ELR (cell line): Measurements from ENCODE around the gene LEPR.
"Not testable (repeated sequence)": the region's sequence is repeated elsewhere in the genome, so short reads cannot be mapped to it uniquely, and the experiment has no call there.

Experiments used
- DNase-seq: peaks from one replicate; pipeline ENCODE4 v3.0.0-alpha.2; 2015; ENCODE audit warnings: low read depth

LEPR gene, protein sequence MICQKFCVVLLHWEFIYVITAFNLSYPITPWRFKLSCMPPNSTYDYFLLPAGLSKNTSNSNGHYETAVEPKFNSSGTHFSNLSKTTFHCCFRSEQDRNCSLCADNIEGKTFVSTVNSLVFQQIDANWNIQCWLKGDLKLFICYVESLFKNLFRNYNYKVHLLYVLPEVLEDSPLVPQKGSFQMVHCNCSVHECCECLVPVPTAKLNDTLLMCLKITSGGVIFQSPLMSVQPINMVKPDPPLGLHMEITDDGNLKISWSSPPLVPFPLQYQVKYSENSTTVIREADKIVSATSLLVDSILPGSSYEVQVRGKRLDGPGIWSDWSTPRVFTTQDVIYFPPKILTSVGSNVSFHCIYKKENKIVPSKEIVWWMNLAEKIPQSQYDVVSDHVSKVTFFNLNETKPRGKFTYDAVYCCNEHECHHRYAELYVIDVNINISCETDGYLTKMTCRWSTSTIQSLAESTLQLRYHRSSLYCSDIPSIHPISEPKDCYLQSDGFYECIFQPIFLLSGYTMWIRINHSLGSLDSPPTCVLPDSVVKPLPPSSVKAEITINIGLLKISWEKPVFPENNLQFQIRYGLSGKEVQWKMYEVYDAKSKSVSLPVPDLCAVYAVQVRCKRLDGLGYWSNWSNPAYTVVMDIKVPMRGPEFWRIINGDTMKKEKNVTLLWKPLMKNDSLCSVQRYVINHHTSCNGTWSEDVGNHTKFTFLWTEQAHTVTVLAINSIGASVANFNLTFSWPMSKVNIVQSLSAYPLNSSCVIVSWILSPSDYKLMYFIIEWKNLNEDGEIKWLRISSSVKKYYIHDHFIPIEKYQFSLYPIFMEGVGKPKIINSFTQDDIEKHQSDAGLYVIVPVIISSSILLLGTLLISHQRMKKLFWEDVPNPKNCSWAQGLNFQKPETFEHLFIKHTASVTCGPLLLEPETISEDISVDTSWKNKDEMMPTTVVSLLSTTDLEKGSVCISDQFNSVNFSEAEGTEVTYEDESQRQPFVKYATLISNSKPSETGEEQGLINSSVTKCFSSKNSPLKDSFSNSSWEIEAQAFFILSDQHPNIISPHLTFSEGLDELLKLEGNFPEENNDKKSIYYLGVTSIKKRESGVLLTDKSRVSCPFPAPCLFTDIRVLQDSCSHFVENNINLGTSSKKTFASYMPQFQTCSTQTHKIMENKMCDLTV

DNA sequence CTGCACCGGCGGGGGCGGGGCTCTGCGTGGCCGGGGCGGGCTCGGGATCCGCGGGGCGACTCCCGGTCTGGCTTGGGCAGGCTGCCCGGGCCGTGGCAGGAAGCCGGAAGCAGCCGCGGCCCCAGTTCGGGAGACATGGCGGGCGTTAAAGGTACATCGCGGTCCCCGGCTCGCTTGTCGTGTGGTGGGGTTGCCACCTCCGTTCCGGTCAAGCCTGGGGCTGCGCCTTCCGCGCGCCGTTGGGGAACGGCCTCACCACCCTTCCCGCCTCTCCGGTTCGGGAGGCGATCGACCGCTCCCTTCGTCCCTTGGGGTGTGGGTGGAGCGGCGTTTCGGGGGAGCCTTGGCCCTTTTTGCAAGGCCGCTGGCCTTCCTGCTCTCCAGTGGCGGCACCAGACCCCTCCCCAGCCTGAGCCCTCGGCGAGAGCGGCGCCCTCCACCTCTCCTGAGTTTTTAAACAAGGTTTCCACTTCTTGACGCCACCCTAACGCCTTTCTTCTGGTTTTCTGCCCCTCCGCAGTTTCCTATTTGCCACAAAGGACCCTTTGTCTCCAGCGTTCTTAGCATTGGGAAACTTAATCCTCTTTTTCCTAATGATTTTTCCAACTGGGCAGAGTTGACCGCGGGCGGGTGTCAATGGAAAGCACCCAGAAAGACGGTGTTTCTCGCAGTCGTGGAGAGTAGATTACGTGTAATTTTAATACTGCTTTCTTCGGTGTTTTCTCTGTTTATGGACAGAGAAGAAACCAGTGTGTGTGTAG, at the start of gene LEPR, which contains the start of gene LEPROT:
LEPR (plus strand) TSS at position 79 of the 761 bp plus-strand sequence. CDS start 144,898 bp downstream, outside the sequence.
LEPROT (plus strand) TSS at position 79 of the 761 bp plus-strand sequence; CDS start at position 136, 57 bp downstream.
- no peak for DNase-seq

DNA sequence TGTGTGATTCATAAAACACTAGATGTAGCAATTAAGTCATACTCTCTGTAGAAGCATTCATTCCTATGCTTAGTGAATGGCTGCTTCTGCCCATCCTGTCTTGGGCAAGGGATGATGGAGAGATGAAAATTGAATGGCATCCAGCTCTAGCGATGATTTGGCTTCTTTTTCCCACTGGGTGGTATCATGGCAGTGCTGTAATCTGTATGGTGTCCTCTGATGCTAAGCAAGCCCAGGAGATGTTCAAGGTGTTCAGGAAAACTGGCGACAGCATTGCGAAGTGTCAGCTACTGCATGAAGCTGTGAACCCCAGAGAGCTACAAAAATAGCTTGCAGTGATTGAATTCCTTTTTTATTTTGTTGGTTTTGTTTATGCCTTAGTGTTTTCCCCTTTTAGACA, 48.9 kb upstream of the LEPR start:
- DNase-seq = no peak

DNA sequence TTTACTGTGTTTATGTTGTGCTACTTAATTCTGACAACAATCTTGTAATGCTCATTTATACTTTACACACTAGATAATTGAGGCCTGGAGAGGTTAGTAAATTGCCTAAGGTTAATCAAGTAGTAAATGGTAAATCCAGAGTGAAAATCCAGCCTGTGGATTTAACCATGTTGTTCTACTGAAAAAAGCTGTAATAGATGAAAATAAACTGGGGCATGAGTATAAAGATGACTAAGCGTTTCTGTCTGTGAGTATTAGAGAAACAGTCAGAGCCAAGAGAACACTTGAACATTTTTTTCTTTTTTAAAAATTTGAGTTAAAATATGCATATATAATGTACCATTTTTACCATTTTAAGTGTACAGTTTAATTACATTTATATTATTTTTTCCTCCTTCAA, 47.9 kb upstream of the LEPR start:
- peak; percentile 38 for DNase-seq

DNA sequence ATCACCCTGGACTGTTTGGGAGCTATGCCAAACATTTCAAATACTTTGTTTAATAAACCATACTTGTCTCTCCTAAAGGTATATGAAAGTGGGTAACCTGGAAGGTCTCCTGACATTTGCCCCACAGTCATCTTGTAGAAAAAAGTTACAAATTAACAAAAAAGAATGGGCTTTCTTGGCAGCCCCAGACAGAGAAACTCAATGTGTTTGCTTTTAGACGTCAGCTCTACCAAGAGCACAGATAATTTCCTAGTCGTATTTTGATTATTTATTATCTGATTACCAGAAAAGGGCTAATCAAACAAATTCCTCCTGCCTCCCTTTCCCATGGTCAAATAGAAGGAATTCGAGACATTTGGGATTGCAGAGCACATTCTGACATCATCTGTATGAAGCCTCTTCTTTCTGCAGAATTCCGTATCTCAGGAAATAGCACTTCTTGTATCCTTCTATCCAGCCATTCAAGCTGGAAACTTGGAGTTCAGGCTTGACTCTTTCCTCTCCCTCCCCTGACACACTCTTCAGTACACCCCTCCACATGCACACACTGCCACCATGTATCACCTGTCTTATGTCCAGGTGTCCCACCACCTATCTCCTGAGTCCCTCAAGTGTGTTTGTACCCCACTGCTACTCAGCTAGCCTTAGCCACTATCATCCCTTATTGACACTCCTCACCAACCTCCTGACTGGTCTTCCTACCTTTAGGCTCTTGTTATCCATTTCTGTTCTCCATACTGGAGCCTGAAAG, 42.8 kb upstream of the LEPR start:
- DNase-seq = no peak

DNA sequence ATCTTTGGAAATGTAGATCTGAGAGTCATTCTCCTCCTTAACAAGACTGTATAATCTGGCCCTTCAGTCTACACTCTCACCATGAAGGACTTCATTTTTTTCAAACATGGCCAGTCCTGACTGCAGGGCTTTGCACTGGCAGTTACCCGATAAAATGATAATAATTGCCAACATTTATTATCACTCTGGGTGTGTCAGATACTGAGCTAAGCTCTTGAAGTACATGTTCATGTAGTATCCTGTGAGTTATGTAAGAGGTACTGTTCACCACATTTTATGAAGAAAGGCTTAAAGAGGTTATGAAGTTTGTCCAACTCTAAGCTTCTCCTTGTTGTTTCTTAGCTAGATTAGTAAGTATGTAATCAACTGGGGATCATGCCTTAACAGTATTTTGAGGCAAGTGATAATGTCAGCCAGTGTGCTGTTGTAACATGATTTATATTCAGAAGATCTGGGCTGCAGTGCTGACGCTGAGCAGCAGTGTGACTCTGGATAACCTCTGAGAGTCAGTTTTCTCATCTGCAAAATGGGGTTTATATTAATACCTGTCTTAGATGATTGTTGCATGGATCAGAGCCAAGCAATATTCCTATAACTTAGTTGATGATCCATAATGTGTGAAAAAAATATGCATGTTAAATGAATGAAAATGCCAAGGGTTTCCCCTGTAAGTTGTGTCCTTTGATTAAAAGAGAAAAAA, 42.1 kb upstream of the LEPR start:
- no peak for DNase-seq

DNA sequence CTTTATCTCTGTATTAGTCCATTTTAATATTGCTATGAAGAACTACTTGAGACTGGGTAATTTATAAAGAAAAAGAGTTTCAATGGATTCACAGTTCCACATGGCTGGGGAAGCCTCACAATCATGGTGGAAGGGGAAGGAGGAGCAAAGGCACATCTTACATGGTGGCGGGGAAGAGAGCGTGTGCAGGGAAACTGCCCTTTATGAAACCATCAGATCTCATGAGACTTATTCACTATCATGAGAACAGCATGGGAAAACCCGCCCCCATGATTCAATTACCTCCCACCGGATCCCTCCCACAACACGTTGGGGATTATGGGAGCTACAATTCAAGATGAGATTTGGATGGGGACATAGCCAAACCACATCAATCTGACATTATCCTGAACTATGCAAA, 36.0 kb upstream of the LEPR start:
- not testable (repeated sequence) for DNase-seq

DNA sequence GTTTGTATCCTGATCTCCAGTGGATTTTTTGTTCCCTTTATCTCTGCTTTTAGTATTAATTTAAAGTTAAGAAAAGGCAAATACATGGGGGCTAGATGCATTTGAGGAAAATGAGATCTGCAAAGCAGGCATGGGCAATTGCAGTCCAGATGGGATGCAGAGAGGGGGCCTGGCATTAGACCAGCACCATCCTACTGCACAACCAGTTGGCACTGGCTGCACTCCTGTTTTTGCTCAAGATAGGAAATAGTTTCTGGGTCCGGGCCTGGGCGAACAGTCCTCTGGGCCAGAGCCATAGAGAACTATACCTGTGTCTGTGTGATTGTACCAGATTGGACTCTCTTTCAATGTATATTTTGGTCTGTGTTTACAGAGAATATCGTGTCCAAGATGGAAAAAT, 34.0 kb upstream of the LEPR start:
- no peak for DNase-seq

DNA sequence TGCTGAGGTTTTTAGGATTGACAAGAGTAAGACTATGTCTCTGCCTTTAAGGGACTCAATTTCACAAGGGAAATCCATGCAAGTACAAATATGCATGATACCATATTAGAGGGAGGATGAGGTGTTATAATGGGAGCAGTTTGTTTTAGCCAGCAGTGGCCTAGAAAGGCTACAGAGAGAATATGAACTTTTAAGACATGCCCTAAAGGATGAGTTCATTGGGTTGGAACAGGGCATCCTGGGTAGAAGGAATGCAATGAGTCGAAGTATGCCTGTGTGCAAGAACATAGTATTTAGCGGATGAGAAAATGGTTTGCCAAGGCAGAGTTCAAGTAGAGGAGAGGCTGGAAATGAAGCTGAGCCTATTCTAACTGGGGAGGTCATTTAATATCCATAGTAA, 32.6 kb upstream of the LEPR start:
- DNase-seq = no peak

DNA sequence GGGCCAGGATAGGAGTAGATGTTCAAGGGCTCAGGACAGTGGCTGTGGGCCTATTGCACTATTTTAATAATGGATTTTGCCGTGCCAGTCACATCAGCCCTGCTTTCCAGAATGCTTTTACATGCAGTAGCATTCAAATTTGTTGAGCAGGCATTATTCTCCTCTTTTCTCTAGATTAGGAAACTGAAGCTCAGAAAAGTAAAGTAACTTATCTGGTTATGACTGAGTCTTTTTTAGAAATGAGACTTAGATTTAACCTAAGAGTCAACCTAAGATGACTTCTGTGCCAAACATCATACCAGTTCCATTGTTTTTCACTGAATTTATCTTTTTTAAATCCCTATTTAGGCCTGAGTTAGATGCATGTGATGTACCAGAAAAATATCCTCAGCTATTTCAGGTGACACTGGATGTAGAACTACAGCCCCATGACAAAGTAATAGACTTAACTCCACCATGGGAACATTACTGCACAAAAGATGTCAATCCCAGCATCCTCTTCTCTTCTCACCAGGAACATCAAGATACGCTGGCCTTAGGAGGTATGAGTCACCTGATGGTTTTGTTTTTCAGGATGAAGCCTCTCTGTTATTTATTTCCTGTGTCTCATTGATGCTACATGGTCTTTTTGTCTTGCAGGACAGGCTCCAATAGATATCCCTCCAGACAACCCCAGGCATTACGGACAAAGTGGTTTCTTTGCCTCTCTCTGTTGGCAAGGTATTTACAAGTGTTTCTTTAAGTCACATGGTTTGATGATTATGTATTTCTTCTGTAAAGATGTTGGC, 31.4 kb upstream of the LEPR start:
- DNase-seq = peak; percentile 73

DNA sequence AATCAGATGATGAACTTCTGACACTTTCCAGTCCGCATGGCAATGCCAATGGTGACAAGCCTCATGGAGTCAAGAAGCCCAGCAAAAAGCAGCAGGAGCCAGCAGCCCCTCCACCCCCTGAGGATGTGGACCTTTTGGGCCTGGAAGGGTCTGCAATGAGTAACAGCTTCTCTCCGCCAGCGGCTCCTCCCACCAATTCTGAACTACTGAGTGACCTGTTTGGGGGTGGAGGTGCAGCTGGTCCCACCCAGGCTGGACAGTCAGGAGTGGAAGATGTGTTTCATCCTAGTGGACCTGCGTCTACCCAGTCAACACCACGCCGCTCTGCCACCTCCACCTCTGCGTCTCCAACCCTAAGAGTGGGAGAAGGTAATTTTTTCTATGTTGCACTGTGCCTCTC, 28.0 kb upstream of the LEPR start:
- no peak for DNase-seq

DNA sequence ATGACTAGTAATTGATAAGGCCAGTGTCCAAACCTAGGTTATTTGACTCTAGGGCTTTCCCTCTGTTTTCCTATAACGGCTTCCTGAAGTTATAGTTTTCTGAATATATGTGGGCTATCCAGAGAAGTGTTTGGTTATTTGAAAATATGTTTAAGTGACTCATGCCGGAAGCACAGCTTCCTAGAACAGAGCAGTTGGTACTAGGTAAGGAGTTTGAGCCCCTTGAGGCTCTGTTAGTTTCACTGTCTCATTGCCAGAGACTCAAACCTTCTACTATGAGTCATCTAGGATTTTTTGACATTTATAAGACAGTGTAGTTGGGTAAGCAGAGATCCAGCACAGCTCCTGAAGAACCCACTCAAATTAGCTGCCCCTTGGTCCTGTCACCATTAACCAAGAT, 27.1 kb upstream of the LEPR start:
- DNase-seq = peak; percentile 90

DNA sequence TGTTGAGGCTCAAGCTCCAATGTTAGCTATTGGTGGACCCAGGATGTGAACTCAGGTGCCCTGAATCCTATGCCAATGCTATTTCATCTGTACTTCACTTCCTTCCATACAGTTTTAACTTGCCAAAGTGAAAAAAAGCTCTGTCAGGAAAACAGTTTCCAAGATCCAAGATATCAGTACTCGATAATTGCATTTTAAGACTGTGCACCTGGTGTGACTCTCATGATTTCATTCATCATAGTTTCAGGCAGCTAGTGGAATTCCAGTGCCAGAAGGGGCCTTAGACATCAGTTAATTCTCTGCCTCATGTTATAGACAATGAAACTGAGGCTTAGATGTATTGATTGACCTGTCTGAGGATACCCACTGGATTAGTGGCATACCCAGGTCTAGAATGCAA, 26.5 kb upstream of the LEPR start:
- no peak for DNase-seq

DNA sequence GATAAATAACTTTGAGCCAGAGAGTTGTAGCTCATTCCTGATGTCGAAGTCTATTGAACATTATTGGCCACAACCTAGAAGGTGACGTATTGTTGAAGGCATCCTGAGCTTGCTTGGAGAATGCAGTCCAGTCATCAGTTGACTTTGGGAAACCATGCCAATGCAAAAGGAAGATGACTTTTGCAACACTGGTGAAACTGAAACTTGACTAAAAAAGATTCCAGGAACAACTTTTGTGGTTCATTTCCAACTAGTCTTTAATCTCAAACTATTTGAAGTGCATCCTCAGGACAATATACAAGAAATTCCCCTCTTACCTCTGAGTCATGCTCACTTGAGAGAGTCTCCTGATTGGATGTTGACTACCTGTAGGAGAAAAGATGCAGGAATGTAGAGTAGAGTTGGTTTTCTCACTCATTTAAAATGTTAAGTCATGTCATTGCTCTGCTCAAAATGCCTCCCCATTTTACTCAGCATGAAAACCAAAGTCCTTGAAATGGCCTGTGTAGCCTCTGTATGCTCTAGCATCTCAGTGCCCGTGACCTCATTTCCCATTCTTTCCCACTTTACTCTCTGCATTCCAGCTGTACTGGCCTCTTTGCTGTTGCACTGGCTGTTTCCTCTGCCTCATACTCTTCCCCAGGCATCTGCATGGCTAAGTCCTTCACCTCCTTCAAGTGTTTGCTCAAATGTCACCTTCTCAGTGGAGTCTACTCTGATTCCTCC, 24.4 kb upstream of the LEPR start:
- DNase-seq = peak; percentile 90

DNA sequence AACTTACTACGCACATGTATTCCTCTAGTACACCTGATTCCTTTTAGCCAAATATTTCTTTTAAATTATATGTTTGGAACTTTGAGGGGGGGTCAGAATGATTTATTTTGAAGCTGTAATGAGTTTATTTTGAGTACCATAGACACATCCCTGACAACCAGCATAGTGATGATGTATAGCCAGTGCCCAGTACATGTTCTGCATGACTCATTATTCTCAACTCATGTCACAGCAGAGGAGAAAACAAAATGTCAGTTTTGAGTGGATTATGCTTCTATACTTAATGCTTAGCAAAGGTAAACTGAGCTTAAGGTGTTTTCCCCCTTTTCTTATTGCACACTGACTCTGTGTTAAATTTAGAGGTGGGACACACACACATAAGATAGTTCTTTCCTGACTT, 22.4 kb upstream of the LEPR start:
- DNase-seq = peak; percentile 40

DNA sequence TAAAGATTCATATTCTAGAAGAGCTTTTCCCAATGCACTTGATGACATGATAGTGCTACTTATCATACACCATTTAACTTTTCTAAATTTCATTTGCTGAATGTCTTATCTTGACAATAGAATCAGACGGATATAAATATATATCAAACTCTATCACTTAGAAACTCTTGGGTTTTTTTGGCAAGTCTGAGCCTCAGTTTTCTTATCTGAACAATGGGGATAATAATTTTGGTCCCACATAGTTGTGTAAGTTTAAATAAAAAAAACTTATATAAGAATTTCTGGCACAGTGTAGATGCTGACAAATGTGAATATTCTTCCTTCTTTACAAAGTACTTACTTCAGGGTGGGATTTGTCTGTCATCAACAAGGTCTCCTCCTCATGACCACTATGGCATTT, 21.5 kb upstream of the LEPR start:
- DNase-seq = no peak

DNA sequence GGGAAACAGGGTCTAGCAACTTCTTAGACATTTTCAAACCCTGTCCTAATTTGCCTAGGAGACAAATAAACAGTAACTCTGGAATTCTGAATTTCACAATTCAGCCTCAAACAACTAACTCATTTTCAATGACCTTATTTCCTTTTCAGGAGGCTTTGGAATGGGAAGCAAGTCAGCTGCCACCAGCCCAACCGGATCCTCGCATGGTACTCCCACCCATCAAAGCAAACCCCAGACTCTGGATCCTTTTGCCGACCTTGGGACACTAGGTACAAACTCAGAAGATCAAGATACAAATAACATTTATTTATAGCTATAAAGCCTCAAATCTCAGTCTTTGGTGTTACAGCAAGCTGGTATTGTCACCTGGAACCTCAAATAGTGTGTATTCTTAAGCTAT, 18.9 kb upstream of the LEPR start:
- no peak for DNase-seq

DNA sequence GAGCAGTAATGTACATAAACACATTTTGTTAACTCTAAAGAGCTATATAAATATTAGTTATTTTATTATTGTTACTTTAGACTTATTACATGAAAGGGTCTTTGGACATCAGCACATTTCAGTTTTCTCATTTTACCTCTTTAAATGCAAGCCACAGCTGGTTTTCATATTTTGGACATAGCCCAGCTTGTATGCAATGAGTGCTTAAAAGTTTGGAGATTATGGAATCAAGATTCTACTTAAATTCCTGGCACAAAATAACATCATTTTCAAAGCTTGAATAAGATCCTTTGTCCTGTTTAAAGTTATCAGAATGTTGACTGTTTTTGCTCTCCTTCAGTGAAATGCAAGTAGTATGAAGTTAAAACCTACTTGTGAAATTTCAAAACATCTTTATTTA, 15.5 kb upstream of the LEPR start:
- no peak for DNase-seq

DNA sequence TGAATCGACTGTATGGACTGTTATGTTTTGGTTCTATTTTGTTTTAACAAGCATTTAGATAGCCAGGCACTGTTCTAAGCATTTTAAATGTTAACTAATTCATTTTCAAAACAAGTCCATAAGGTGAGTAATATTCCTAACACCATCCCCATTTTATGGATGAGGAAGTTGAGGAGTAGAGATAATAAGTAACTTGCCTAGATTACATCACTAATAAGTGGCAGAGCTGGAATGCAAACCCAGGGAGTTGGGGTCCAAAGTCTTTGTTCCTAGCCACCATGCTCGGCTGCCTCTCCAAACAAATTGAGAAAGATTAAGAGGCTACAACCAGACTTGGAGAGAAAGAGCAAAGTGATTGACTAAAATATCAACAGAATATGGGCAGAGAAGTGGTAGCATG, 12.6 kb upstream of the LEPR start:
- no peak for DNase-seq

DNA sequence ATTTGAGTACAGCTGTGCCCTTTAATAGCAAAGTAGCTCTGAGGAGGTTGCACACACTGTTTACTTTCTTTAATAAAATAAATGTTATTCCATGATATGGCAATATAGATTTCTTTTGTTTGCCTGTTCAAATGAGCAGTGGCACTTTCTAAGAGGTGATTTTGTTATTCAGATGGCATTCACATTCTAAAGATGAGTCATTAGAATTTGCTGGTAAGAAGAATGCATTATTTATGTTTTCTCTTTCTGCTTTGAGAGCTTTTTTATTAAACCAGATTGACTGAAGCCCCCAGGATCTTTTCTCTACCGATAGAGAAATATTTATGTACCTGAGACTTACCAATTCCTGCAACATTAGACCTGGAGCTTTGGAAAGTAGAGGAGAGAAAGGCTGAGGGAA, 11.2 kb upstream of the LEPR start:
- DNase-seq = peak; percentile 57
